ENCODE data around the gene VTI1A.

- no peak for TF ChIP-seq CTCF (IDR thresholded peaks at IDR 0.05; ENCODE audit: poor library complexity)
- no peak for TF ChIP-seq EZH2 (IDR thresholded peaks at IDR 0.05; ENCODE audit: borderline replicate concordance)
- TF ChIP-seq EZH2phosphoT487 (IDR thresholded peaks at IDR 0.05; ENCODE audit: low read depth, severe bottlenecking, unreplicated experiment) = no peak
These were observed 230.7 kb downstream of the VTI1A start for GRCh38 chr10:112677689-112678088.
